Activated gamma-delta T cell treated with Interleukin-2 at 50 U/mL for 16 hours (primary cell): Measurements from ENCODE around the gene ENKUR.
A peak's percentile ranks its signal among the peaks of the same experiment; 100 is the strongest.
"Not testable (repeated sequence)": the region's sequence is repeated elsewhere in the genome, so short reads cannot be mapped to it uniquely, and the experiment has no call there.

ENCODE experiments used
- DNase-seq: peaks from one replicate; pipeline ENCODE4 v3.0.0-alpha.2; 2020

The ENKUR gene

GRCh38 chr10:24969841-24970281 lies 46.1 kb downstream of the ENKUR start:
- DNase-seq, result no peak

GRCh38 chr10:24968951-24969350 lies 47.0 kb downstream of the ENKUR start:
- not testable (repeated sequence) for DNase-seq

- no peak for DNase-seq
Observed at GRCh38 chr10:24968349-24968748, 47.6 kb downstream of the ENKUR start.

GRCh38 chr10:24966962-24967481 lies 48.9 kb downstream of the ENKUR start:
- DNase-seq, result no peak

GRCh38 chr10:24965051-24965450 lies 50.9 kb downstream of the ENKUR start:
- DNase-seq, result no peak

- DNase-seq, result no peak
Observed at GRCh38 chr10:24963521-24964041, 52.4 kb downstream of the ENKUR start.

- DNase-seq, result no peak
Observed at GRCh38 chr10:24962995-24963394, 53.0 kb downstream of the ENKUR start.

- no peak for DNase-seq
Observed at GRCh38 chr10:24961582-24961981, 54.4 kb downstream of the ENKUR start.

GRCh38 chr10:24959382-24959730 lies 56.6 kb downstream of the ENKUR start:
- DNase-seq, result no peak

GRCh38 chr10:24958721-24959381 lies 57.1 kb downstream of the ENKUR start:
- DNase-seq, result no peak

- no peak for DNase-seq
Observed at GRCh38 chr10:24958091-24958720, 57.8 kb downstream of the ENKUR start.

- DNase-seq, result not testable (repeated sequence)
Observed at GRCh38 chr10:24957624-24958051, 58.3 kb downstream of the ENKUR start.

- no peak for DNase-seq
Observed at GRCh38 chr10:24953675-24954074, 62.3 kb downstream of the ENKUR start.

GRCh38 chr10:24952707-24953645 lies 63.0 kb downstream of the ENKUR start:
- peak; percentile 53 for DNase-seq

- DNase-seq, result peak; percentile 27
Observed at GRCh38 chr10:24952143-24952706, 63.7 kb downstream of the ENKUR start, which contains the start of gene PRTFDC1. Gene PRTFDC1 (minus strand): TSS chr10:24952606. CDS start chr10:24952575, 31 bp downstream.

- DNase-seq, result no peak
Observed at GRCh38 chr10:24951201-24952142, 64.5 kb downstream of the ENKUR start.

- DNase-seq, result no peak
Observed at GRCh38 chr10:24950439-24950838, 65.5 kb downstream of the ENKUR start.

- DNase-seq, result no peak
Observed at GRCh38 chr10:24949616-24950015, 66.3 kb downstream of the ENKUR start.

GRCh38 chr10:24947304-24948097 lies 68.5 kb downstream of the ENKUR start:
- DNase-seq, result no peak

- DNase-seq, result no peak
Observed at GRCh38 chr10:24944512-24945255, 71.3 kb downstream of the ENKUR start.
